ENCODE data around the gene PNLDC1. TPM values are rescaled to one million over a fixed set of nuclear protein-coding genes. Genes with fewer than 3 reads are reported as not detected.
A peak's percentile ranks its signal among the peaks of the same experiment; 100 is the strongest.

The PNLDC1 gene
- total RNA-seq, 4 donors from 2014 or later, result not detected

GRCh38 chr6:159754959-159755914, 44.8 kb upstream of the PNLDC1 start:
- Histone ChIP-seq H3K36me3 (peaks cover 0 to 78% of the 10 kb centered on the region in 2 donors), H3K4me1 (peaks cover 0 to 5% of the 10 kb centered on the region in 2 donors), H3K27me3 (no peaks in the 10 kb centered on the region), H3K27ac (peak overlapping the region in 2 of 4 donors; percentile 19 to 44), H3K9me3 (no peaks in the 10 kb centered on the region), H3K4me3 (no peak overlapping the region)
- intact Hi-C loops (cut with DNase I; ENCODE audit: low total_unique reads) (no loop called here), in situ Hi-C loops (cut with MboI; ENCODE audit: low sequenced_read_pairs in 4 of 4) (no loop called here)
- no peak for TF ChIP-seq POLR2A (IDR thresholded peaks at IDR 0.05)
- TF ChIP-seq, protein P1, sequence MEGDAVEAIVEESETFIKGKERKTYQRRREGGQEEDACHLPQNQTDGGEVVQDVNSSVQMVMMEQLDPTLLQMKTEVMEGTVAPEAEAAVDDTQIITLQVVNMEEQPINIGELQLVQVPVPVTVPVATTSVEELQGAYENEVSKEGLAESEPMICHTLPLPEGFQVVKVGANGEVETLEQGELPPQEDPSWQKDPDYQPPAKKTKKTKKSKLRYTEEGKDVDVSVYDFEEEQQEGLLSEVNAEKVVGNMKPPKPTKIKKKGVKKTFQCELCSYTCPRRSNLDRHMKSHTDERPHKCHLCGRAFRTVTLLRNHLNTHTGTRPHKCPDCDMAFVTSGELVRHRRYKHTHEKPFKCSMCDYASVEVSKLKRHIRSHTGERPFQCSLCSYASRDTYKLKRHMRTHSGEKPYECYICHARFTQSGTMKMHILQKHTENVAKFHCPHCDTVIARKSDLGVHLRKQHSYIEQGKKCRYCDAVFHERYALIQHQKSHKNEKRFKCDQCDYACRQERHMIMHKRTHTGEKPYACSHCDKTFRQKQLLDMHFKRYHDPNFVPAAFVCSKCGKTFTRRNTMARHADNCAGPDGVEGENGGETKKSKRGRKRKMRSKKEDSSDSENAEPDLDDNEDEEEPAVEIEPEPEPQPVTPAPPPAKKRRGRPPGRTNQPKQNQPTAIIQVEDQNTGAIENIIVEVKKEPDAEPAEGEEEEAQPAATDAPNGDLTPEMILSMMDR (IDR thresholded peaks at IDR 0.05 in 4 of 5, conservative IDR thresholded peaks at IDR 0.05 in 1 of 5), result no peak
- ATAC-seq (no peak), DNase-seq (no peak)

GRCh38 chr6:159756508-159756907, 43.6 kb upstream of the PNLDC1 start:
- intact Hi-C loops (cut with DNase I; ENCODE audit: low total_unique reads) (no loop called here), in situ Hi-C loops (cut with MboI; ENCODE audit: low sequenced_read_pairs in 4 of 4) (no loop called here)
- peaks cover 0 to 69% of the 10 kb centered on the region in 2 donors for H3K36me3 ChIP-seq
- H3K27ac ChIP-seq, result no peak overlapping the region
- H3K9me3 ChIP-seq, result no peaks in the 10 kb centered on the region
- no peak for ATAC-seq
- no peak for DNase-seq
- no peak overlapping the region for H3K4me3 ChIP-seq
- no peaks in the 10 kb centered on the region for H3K27me3 ChIP-seq
- TF ChIP-seq POLR2A (IDR thresholded peaks at IDR 0.05), result no peak
- TF ChIP-seq, protein P1 (IDR thresholded peaks at IDR 0.05 in 4 of 5, conservative IDR thresholded peaks at IDR 0.05 in 1 of 5), result no peak
- peaks cover 10 to 14% of the 10 kb centered on the region in 2 donors for H3K4me1 ChIP-seq

- Histone ChIP-seq H3K27ac (peak overlapping the region in 1 of 4 donors; percentile 5), H3K9me3 (no peaks in the 10 kb centered on the region), H3K4me3 (no peak overlapping the region), H3K36me3 (peaks cover 0 to 52% of the 10 kb centered on the region in 2 donors), H3K4me1 (peaks cover 13 to 19% of the 10 kb centered on the region in 2 donors), H3K27me3 (no peaks in the 10 kb centered on the region)
- DNase-seq, result no peak
- in situ Hi-C loops (cut with MboI; ENCODE audit: low sequenced_read_pairs in 4 of 4) (no loop called here), intact Hi-C loops (cut with DNase I; ENCODE audit: low total_unique reads) (no loop called here)
- ATAC-seq, result no peak
- no peak for TF ChIP-seq POLR2A (IDR thresholded peaks at IDR 0.05)
- TF ChIP-seq, protein P1 (IDR thresholded peaks at IDR 0.05 in 4 of 5, conservative IDR thresholded peaks at IDR 0.05 in 1 of 5), result no peak
These were observed 41.8 kb upstream of the PNLDC1 start for GRCh38 chr6:159758031-159759001.

DNA sequence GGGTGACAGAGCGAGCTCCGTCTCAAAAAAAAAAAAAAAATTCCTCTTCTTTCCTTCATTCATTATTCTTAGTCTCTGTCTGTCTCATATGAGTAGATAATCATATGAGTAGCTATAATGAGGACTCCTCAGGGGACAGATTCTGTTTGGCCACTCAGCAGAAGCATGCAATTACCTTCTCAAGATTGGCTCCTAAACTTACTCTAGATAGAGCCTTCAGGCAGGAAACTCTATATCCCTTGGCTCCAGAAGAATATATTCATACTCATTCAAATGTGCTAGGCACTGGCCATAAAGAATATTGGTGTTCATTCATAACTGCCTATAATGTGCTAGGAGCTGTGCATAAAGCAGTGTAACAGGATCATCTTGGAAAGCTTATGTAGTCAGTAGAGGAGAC, 40.4 kb upstream of the PNLDC1 start:
- H3K4me1 ChIP-seq, result peaks cover 13 to 19% of the 10 kb centered on the region in 2 donors
- intact Hi-C loops (cut with DNase I; ENCODE audit: low total_unique reads), result loop anchor here (2.0 kb wide), 1 partner anchor 17 kb away; no protein-coding TSS in a partner anchor
- H3K4me3 ChIP-seq, result no peak overlapping the region
- H3K9me3 ChIP-seq, result no peaks in the 10 kb centered on the region
- peak overlapping the region in 1 of 4 donors; percentile 96 for H3K27ac ChIP-seq
- ATAC-seq (no peak), DNase-seq (no peak)
- in situ Hi-C loops (cut with MboI; ENCODE audit: low sequenced_read_pairs in 4 of 4), result no loop called here
- H3K27me3 ChIP-seq, result no peaks in the 10 kb centered on the region
- TF ChIP-seq, protein P1 (IDR thresholded peaks at IDR 0.05 in 4 of 5, conservative IDR thresholded peaks at IDR 0.05 in 1 of 5), result no peak
- no peak for TF ChIP-seq POLR2A (IDR thresholded peaks at IDR 0.05)
- H3K36me3 ChIP-seq, result peaks cover 0 to 47% of the 10 kb centered on the region in 2 donors
